HG03442 (cell line): ENCODE data around the gene RHEX.
"Not testable (repeated sequence)": the region's sequence is repeated elsewhere in the genome, so short reads cannot be mapped to it uniquely, and the experiment has no call there.

ENCODE experiments used
- ATAC-seq: cut with Tn5 transposase; IDR thresholded peaks from one replicate; pipeline ENCODE4 v1.9.1; 2021; ENCODE audit warnings: mild to moderate bottlenecking, moderate library complexity; ENCODE audit not compliant: unreplicated experiment

RHEX gene

GRCh38 chr1:206029484-206029883 lies 23.5 kb upstream of the RHEX start:
- no peak for ATAC-seq

- ATAC-seq = no peak
These were observed 22.8 kb upstream of the RHEX start for GRCh38 chr1:206030191-206030590.

GRCh38 chr1:206030714-206031113 lies 22.3 kb upstream of the RHEX start:
- ATAC-seq = peak; percentile 60

- no peak for ATAC-seq
These were observed 20.4 kb upstream of the RHEX start for GRCh38 chr1:206032380-206033140.

DNA sequence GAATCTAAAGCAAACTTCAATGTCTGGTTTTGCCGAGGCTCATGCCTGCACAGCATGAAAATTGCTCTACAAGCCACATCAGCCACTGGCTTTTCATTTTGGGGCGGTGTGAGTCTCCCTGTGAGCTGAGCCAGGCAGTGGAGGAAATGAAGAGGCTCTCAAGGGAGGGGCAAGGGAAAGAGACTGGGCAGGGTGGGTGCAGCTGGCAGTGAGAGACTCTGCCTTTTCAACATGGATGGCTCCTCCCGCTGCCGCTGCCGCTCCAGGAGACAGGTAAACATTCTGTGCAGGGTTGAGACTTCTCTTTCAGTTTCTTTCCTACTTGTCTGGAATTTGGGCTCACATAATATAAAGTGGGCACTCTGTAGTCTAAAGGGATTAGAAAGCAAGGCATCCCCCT lies 17.9 kb upstream of the RHEX start:
- no peak for ATAC-seq

DNA sequence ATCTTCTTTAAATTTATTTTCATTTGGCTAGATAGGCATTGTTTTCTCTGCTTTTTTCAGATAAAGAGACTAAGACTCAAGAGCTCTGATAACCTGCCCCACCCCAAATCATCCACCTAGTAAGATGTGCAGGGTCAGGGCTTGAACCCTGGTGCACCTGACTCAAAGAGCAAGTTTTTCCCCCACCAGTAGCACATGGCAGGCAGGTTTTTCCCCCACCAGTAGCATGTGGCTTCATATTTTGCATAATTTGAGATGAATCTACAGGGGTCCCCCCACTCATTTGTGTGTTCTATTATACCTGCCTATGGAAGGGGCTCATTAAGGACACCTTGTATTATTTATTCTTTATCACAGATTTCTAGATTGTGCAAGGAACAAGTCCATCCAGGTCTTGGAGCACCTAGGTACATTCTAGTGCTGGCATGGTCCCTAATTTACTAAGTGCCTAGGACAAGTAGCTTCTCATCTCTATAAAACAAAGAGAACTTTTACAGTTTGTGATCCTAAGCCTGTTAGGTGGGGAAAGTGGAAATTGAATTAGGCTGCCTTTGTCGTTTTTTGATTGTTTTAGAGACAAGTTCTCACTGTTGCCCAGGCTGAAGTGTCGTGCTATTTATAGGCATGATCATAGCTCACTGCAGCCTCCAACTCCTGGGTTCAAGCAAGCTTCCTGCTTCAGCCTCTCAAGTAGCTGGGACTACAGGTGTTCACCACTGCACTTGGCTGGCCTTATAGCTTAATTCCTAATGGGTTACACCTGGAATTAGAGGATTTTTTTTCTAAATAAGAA lies 16.1 kb upstream of the RHEX start:
- no peak for ATAC-seq

GRCh38 chr1:206037581-206037980 lies 15.4 kb upstream of the RHEX start:
- ATAC-seq = no peak

- ATAC-seq = no peak
These were observed 13.7 kb upstream of the RHEX start for GRCh38 chr1:206039046-206039973.

- no peak for ATAC-seq
These were observed 12.6 kb upstream of the RHEX start for GRCh38 chr1:206040328-206040727.

DNA sequence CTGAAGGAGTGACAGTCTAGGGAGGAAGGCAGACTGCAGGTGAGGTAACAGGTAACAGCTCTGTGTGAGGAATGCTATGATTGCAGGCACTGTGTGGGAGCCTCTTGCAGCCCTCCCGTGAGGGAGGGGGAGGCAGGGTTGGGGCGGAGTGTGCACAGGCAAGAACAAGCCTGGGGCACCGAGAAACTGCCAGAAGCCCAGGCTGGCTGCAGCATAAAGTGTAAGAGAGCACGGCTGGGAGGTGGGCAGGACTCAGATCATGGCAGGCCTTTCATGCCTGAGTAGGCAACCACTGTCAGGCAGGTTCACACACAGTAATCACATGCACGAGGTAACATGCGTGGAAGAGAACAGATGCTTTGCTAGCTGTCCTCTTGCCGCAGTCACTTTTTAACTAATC lies 11.3 kb upstream of the RHEX start:
- ATAC-seq = peak; percentile 59

GRCh38 chr1:206047271-206047670 lies 5.7 kb upstream of the RHEX start:
- ATAC-seq = no peak

- ATAC-seq = no peak
These were observed 4.4 kb upstream of the RHEX start for GRCh38 chr1:206048582-206048981.

DNA sequence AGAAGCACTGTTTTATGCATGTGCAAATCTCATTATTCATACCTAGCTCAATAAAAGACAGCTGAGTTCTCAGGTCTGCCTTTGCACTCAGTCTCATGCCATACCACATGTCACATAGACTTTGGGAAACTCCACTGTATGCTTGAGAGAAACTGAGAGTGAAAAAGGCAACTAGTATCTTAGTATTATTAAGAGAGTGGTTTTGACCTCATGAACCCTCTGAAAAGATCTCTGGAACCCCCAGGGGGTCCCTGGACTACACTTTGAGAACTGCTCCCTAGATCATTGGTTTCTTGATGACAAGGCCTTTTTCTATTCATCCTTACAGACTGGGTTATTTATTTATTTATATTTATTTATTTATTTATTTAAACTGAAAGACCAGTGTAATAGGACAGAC lies 3.7 kb upstream of the RHEX start:
- ATAC-seq = peak; percentile 42

DNA sequence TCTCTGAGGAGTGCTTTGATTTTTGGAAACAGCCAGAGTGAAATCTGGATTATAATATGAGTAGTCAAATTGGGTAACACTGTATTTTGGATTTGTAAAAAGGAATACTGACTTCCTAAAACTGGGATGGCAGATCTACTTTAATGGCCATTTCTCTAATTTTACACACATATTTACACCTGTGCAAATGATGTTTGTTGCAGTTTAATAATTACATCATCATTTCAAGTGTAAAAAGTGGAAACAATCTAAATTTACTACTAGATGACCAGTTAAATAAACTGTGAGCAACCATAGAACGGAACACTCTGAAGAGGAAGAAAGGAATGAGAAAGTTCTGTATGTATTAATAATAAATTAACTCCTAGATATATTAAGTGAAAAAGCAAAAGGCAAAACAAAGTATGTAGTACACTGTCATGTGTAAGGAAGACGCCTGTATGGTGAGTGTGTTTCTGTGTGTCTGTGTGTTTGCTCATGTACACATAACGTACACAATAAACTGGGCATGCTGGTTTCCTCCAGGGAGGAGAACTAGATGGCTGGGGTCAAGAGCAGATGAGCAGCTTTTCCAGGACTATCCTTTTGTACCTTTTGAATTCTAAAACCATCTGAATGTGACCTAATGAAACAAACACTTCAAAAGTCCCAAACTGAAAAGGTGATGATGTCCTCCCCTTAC lies 2.9 kb upstream of the RHEX start:
- ATAC-seq = no peak

GRCh38 chr1:206050655-206051235 lies 2.2 kb upstream of the RHEX start:
- ATAC-seq = peak; percentile 87

GRCh38 chr1:206052231-206052865 lies 625 bp upstream of the RHEX start:
- not testable (repeated sequence) for ATAC-seq

- ATAC-seq = not testable (repeated sequence)
These were observed 643 bp downstream of the RHEX start for GRCh38 chr1:206053616-206054015.

DNA sequence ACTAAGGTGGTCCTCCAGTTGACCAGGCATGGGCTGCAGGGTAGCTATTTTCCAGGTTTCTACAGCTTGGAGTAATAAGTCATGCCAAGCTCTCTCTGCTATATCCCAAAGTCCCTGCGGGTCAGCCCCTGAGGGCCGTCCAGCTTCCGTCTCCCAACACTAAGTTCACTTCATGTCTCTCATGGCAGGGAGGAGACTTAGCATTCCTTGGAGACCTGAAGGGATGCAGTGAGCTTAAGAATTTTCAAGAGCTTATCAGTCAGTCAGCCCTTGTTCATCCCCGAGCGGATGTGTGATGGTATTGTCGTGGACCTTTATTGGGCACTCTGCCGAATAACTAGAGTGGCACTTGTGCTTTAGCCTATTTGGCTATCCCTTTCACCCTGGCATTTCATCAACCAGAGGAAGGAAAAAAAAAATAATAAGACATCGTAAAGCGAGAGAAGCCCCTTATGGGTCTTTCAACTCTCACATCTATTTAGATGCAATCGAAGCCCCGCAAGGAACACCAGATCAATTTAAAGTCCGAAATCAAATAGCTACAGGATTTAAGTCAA lies 2.2 kb downstream of the RHEX start:
- ATAC-seq = not testable (repeated sequence)

- not testable (repeated sequence) for ATAC-seq
These were observed 2.8 kb downstream of the RHEX start for GRCh38 chr1:206055639-206056323.
